Panc1 (cell line): Measurements from ENCODE around the gene C1orf198. TPM values are rescaled to one million over a fixed set of nuclear protein-coding genes. Genes with fewer than 3 reads are reported as not detected.

Experiments used
- ATAC-seq: fragments of 200-7000 bp; cut with Tn5 transposase; 2 replicates; pipeline ENCODE4 v1.9.1; 2020; ENCODE audit warnings: mild to moderate bottlenecking, moderate library complexity
- BruUV-seq: library from RNA; stranded (reverse); fragments of 400-500 nt; replicated peaks from 2 replicates; lab custom pipeline; 2021; lab: Mats Ljungman, UMichigan
- CTCF ChIA-PET: fragments of 300-600 bp; sonication (Branson Sonifier 250); formaldehyde crosslinking; loops from one replicate; lab custom pipeline; 2022; ENCODE audit warnings: antibody characterized with exemption; lab: Charles Lee
- POLR2A ChIA-PET: fragments of 300-600 bp; sonication (Branson Sonifier 250); formaldehyde crosslinking; loops from one replicate; lab custom pipeline; 2022; ENCODE audit warnings: antibody characterized with exemption; lab: Charles Lee
- DNase-seq: peaks from one replicate; pipeline ENCODE4 v3.0.0-alpha.2; 2010; ENCODE audit warnings: low read depth, low spot score
- H3K27ac ChIP-seq: 2 replicates; pipeline ENCODE4 v1.5.1; 2011; ENCODE audit warnings: mild to moderate bottlenecking, low read length, inconsistent platforms
- H3K27me3 ChIP-seq: fragments of 200-500 bp; sonication (Bioruptor generic); 2 replicates; pipeline ENCODE4 v1.6.0; 2014; ENCODE audit warnings: low read length, inconsistent platforms; ENCODE audit not compliant: control insufficient read depth, insufficient read depth
- H3K36me3 ChIP-seq: fragments of 200-500 bp; sonication (Bioruptor generic); 2 replicates; pipeline ENCODE4 v1.5.1; 2014; ENCODE audit warnings: inconsistent platforms, mild to moderate bottlenecking, low read length, moderate library complexity; ENCODE audit not compliant: control insufficient read depth, insufficient read depth
- H3K4me1 ChIP-seq: 2 replicates; pipeline ENCODE4 v1.5.1; 2011; ENCODE audit warnings: inconsistent platforms, mild to moderate bottlenecking, low read length, moderate library complexity; ENCODE audit not compliant: control insufficient read depth, insufficient read depth
- H3K4me3 ChIP-seq, 2 experiments: 2 replicates each; pipeline ENCODE4 v1.5.1; 2011 to 2012; ENCODE audit warnings: low read depth in 2 of 2, low read length in 2 of 2, mild to moderate bottlenecking in 2 of 2, inconsistent platforms in 1 of 2, moderate library complexity in 1 of 2
- H3K9me3 ChIP-seq: fragments of 200-500 bp; sonication (Bioruptor generic); 2 replicates; pipeline ENCODE4 v1.5.1; 2014; ENCODE audit warnings: low read depth, mild to moderate bottlenecking, inconsistent platforms, low read length, moderate library complexity; ENCODE audit not compliant: control insufficient read depth, insufficient read depth
- CTCF ChIP-seq: fragments of 450-650 bp; IDR thresholded peaks from 2 replicates; pipeline ENCODE4 v1.5.1; 2017; ENCODE audit warnings: mild to moderate bottlenecking
- POLR2AphosphoS5 ChIP-seq: IDR thresholded peaks from 2 replicates; pipeline ENCODE4 v1.6.1; 2012; ENCODE audit warnings: mild to moderate bottlenecking, low read depth, low read length, moderate library complexity
- SIN3A ChIP-seq: IDR thresholded peaks from 2 replicates; pipeline ENCODE4 v1.6.1; 2012; ENCODE audit warnings: low read depth, mild to moderate bottlenecking, low read length, moderate library complexity, borderline replicate concordance; ENCODE audit not compliant: insufficient read depth
- TCF7L2 ChIP-seq: IDR thresholded peaks from 2 replicates; pipeline ENCODE4 v1.6.1; 2011; ENCODE audit warnings: mild to moderate bottlenecking, low read depth, low read length, inconsistent platforms
- in situ Hi-C: cut with HindIII; loops from 2 replicates; pipeline ENCODE4 v1.10.0; 2016; ENCODE audit warnings: low sequenced_read_pairs, low pct_unique_long_range_greater_than_20kb
- intact Hi-C: fragments of 100-400 bp; cut with micrococcal nuclease; formaldehyde crosslinking; loops from one replicate; pipeline ENCODE4 v1.10.0; 2022; ENCODE audit not compliant: unreplicated experiment
- total RNA-seq: library from RNA; stranded (reverse); gene quantifications from one replicate; pipeline ENCODE4 v1.2.1, GENCODE V29; 2021; ENCODE audit not compliant: unreplicated experiment
- TF ChIP-seq, protein P1 (sequence below), 2 experiments: IDR thresholded peaks; 2 replicates each; pipeline ENCODE4 v1.6.1; 2011 to 2012; ENCODE audit warnings: low read depth in 2 of 2, control low read depth in 1 of 2, low read length in 1 of 2, mild to moderate bottlenecking in 1 of 2, moderate library complexity in 1 of 2; ENCODE audit not compliant: insufficient read depth in 1 of 2

C1orf198 gene
- total RNA-seq, 1 experiment from 2014 or later = 33.6 TPM

DNA sequence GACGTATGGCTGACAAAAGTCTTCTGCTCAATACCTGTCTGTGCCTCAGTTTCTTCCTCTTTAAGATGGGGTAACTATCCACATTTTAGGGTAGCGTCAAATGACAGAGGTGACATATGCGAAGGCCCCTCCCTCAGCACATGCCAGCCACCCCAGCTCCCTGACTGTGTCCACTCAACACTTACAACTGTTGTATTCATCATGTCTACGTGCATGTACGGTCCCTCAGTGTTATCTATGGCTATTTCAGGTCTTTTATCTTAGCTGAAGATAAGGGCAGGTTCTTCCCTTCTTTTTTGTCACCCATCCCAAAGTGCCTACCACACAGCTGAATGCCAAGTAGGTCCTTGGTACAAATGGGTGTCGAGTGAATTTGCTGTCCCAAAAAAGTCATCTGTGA lies 8.3 kb upstream of the C1orf198 start:
- Histone ChIP-seq H3K4me1 (peaks cover 3% of the 10 kb centered on the region; the same call in 1 of the 2 replicates), H3K4me3 (no peak overlapping the region), H3K9me3 (no peaks in the 10 kb centered on the region), H3K36me3 (no peaks in the 10 kb centered on the region), H3K27ac (no peak overlapping the region), H3K27me3 (peaks cover 5% of the 10 kb centered on the region; the same call in 1 of the 2 replicates)
- in situ Hi-C loops = no loop called here
- ATAC-seq (no peak), DNase-seq (no peak)
- POLR2A ChIA-PET = no interaction called here
- CTCF ChIA-PET = no interaction called here
- TF ChIP-seq CTCF (no peak), POLR2AphosphoS5 (no peak), TCF7L2 (no peak), SIN3A (no peak)
- TF ChIP-seq, protein P1, sequence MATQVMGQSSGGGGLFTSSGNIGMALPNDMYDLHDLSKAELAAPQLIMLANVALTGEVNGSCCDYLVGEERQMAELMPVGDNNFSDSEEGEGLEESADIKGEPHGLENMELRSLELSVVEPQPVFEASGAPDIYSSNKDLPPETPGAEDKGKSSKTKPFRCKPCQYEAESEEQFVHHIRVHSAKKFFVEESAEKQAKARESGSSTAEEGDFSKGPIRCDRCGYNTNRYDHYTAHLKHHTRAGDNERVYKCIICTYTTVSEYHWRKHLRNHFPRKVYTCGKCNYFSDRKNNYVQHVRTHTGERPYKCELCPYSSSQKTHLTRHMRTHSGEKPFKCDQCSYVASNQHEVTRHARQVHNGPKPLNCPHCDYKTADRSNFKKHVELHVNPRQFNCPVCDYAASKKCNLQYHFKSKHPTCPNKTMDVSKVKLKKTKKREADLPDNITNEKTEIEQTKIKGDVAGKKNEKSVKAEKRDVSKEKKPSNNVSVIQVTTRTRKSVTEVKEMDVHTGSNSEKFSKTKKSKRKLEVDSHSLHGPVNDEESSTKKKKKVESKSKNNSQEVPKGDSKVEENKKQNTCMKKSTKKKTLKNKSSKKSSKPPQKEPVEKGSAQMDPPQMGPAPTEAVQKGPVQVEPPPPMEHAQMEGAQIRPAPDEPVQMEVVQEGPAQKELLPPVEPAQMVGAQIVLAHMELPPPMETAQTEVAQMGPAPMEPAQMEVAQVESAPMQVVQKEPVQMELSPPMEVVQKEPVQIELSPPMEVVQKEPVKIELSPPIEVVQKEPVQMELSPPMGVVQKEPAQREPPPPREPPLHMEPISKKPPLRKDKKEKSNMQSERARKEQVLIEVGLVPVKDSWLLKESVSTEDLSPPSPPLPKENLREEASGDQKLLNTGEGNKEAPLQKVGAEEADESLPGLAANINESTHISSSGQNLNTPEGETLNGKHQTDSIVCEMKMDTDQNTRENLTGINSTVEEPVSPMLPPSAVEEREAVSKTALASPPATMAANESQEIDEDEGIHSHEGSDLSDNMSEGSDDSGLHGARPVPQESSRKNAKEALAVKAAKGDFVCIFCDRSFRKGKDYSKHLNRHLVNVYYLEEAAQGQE (IDR thresholded peaks at IDR 0.05; ENCODE audit: insufficient read depth in 1 of 2, low read depth in 2 of 2, low read length in 1 of 2) = no peak
- no TSS peak for BruUV-seq
- intact Hi-C loops = no loop called here

- ATAC-seq = no peak
- H3K36me3 ChIP-seq = no peaks in the 10 kb centered on the region
- peaks cover 3% of the 10 kb centered on the region; the same call in 1 of the 2 replicates for H3K27me3 ChIP-seq
- H3K9me3 ChIP-seq = no peaks in the 10 kb centered on the region
- H3K4me3 ChIP-seq = no peak overlapping the region
- POLR2A ChIA-PET = no interaction called here
- DNase-seq = no peak
- no peak overlapping the region for H3K27ac ChIP-seq
- peaks cover 3% of the 10 kb centered on the region; the same call in 1 of the 2 replicates for H3K4me1 ChIP-seq
- in situ Hi-C loops = no loop called here
- no TSS peak for BruUV-seq
- TF ChIP-seq TCF7L2 (no peak), SIN3A (no peak), POLR2AphosphoS5 (no peak), CTCF (no peak)
- TF ChIP-seq, protein P1 (IDR thresholded peaks at IDR 0.05; ENCODE audit: insufficient read depth in 1 of 2, low read depth in 2 of 2, low read length in 1 of 2) = no peak
- CTCF ChIA-PET = no interaction called here
- intact Hi-C loops = no loop called here
Observed at GRCh38 chr1:230875370-230875769, 7.0 kb upstream of the C1orf198 start.
